ENCODE measurements around the gene HIGD1C. TPM values are rescaled to one million over a fixed set of nuclear protein-coding genes. Genes with fewer than 3 reads are reported as not detected.
"Not testable (repeated sequence)": the region's sequence is repeated elsewhere in the genome, so short reads cannot be mapped to it uniquely, and the experiment has no call there.

The HIGD1C gene
- not detected in 2 replicates for total RNA-seq

DNA sequence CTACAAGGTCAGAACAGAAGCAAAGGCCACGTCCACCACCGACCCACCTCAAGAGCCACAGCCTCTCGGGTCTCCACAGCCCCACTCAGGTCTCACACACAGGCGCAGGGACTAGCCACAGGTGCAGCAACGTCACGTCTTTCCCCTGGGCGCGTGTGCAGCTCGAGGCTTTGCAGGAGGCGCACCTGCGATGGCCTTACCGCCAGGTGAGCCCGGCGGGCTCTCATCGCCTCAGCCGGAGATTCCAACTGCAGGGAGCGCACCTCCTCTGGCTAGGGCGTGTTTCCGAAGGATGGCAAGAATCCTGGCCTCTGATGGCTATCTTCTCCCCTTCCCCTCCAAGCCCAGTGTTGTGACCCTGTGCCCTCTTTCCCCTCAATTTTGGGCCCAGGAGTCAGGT, at the start of gene HIGD1C:
TSS of gene HIGD1C (plus strand) at position 35 of the 400 bp plus-strand sequence. CDS start 1,455 bp downstream, outside the sequence.
- no peak for DNase-seq (ENCODE audit: low read depth)
- TF ChIP-seq, protein P1, sequence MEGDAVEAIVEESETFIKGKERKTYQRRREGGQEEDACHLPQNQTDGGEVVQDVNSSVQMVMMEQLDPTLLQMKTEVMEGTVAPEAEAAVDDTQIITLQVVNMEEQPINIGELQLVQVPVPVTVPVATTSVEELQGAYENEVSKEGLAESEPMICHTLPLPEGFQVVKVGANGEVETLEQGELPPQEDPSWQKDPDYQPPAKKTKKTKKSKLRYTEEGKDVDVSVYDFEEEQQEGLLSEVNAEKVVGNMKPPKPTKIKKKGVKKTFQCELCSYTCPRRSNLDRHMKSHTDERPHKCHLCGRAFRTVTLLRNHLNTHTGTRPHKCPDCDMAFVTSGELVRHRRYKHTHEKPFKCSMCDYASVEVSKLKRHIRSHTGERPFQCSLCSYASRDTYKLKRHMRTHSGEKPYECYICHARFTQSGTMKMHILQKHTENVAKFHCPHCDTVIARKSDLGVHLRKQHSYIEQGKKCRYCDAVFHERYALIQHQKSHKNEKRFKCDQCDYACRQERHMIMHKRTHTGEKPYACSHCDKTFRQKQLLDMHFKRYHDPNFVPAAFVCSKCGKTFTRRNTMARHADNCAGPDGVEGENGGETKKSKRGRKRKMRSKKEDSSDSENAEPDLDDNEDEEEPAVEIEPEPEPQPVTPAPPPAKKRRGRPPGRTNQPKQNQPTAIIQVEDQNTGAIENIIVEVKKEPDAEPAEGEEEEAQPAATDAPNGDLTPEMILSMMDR (conservative IDR thresholded peaks at IDR 0.05; ENCODE audit: low read depth, low read length), result no peak
- H3K4me3 ChIP-seq (ENCODE audit: low read depth, low read length), result no peak within 1 kb of the TSS

DNA sequence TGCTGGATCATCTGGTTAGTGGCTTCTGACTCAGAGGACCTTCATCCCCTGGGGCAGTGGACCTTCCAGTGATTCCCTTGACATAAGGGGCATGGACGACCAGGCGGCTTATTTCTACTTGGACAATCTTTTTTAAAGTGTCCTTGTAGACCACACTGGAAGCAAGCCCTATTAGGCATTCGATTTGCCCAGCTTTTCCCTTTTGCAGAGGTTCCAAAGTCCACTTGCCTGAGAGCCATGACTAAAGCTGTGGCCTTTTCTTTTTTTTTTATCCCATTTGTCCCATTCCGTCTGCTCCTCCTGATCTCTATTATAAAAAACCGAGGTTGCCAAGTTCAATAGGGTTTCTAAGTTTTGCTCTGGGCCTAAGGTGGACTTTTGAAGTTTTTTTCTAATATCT, 43.9 kb upstream of the HIGD1C start:
- not testable (repeated sequence) for DNase-seq (ENCODE audit: low read depth); H3K4me3 ChIP-seq (ENCODE audit: low read depth, low read length)

DNA sequence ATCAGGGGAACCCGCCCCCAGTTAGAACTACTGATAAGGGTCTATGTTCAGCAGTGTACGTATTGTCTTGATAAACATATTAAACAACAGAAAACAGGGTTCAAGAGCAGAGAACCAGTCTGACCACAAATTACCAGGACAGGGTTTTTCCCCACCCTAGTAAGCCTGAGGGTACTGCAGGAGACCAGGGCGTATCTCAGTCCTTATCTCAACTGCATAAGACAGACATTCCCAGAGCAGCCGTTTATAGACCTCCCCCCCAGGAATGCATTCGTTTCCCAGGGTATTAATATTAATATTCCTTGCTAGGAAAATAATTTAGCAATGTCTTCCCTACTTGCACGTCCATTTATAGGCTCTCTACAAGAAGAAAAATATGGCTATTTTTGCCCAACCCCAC, 40.0 kb upstream of the HIGD1C start:
- not testable (repeated sequence) for DNase-seq (ENCODE audit: low read depth); H3K4me3 ChIP-seq (ENCODE audit: low read depth, low read length)

DNA sequence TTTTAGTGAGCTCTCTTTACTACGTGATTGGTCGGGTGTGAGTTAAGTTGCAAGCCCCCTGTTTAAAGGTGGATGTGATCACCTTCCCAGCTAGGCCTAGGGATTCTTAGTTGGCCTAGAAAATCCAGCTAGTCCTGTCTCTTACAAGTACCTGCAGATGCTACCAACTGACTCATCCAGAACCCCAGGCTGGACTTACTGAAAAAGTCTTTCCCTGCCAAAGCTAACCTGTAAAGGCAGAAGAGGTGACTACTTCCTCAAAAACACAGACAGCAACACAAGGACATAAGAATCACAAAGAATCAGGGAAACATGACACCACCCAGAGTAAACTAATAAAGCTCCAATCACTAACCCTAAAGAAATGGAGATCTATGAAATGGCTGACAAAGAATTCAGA, 39.1 kb upstream of the HIGD1C start:
- no peak overlapping the region for H3K4me3 ChIP-seq (ENCODE audit: low read depth, low read length)
- TF ChIP-seq, protein P1 (conservative IDR thresholded peaks at IDR 0.05; ENCODE audit: low read depth, low read length), result no peak
- no peak for DNase-seq (ENCODE audit: low read depth)

DNA sequence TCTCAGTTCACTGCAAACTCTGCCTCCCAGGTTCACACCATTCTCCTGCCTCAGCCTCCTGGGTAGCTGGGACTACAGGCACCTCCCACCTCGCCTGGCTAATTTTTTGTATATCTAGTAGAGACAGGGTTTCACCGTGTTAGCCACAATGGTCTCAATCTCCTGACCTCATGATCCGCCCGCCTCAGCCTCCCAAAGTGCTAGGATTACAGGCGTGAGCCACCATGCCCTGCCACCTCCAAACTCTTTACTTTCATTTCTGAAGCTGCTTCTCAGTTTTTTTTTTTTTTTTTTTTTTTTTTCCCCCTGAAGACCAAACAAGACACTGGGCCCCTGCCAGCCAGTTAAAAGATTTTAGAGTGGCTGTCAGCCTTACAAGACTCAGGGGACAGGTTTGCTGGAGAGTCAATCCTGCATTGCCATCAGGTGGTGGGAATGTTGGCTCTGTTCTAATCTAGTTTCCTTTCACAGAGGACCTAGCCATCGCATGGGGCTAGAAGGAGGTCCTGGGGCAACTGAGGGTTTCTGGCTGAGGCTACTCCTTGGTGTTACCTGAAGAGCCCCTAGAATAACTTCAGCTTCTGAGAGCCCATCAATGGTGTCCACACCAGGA, 37.4 kb upstream of the HIGD1C start:
- TF ChIP-seq, protein P1 (conservative IDR thresholded peaks at IDR 0.05; ENCODE audit: low read depth, low read length), result no peak
- no peak overlapping the region for H3K4me3 ChIP-seq (ENCODE audit: low read depth, low read length)
- DNase-seq (ENCODE audit: low read depth), result no peak

DNA sequence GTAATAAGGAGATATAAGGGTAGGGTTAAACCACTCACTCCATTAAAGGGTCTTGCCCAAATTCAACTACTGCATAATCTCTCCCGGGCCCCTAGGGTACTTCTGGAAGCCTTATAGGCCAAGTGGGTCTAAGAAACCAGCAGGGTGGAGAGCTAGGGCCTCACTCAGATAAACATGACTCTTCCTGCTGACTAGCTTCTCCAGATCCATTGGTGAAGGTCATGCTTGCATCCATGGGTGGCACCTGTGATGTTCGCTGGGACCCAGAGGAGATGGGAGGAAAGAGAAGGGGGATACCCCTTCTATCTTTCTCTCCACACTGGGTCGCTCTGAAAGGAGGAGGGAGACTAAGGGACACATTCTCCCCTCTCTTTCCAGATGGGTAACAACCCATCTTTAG, 36.1 kb upstream of the HIGD1C start:
- DNase-seq (ENCODE audit: low read depth), result no peak
- TF ChIP-seq, protein P1 (conservative IDR thresholded peaks at IDR 0.05; ENCODE audit: low read depth, low read length), result no peak
- no peak overlapping the region for H3K4me3 ChIP-seq (ENCODE audit: low read depth, low read length)

DNA sequence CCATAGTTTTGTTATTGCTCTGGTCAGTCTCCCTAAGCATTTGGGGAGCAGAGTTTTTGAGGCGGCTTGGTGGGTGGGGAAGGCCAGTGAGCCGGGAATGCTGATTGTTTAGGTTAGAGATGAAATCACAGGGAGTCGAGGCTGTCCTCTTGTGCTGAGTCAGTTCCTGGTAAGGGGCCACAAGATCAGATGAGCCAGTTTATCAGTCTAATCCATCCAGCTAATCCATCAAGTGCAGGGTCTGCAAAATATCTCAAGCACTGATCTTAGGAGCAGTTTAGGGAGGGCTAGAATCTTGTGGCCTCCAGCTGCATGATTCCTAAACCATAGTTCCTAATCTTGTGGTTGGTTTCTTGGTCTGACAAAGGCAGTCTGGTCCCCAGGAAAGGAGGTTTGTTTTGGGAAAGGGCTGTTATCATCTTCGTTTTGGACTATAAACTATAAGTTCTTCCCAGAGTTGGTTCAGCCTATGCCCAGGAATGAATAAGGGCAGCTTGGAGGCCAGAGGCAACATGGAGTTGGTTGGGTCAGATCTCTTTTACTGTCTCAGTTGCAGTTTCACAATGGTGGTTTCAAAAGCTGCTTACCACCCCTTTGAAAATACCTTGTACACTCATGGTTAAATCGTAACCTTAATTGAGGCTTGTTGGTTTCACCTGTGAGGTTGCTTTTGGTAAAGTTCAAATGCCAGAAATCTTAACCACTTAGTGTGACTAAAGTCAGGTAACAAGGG, 33.6 kb upstream of the HIGD1C start:
- H3K4me3 ChIP-seq (ENCODE audit: low read depth, low read length), result no peak overlapping the region
- DNase-seq (ENCODE audit: low read depth), result no peak
- TF ChIP-seq, protein P1 (conservative IDR thresholded peaks at IDR 0.05; ENCODE audit: low read depth, low read length), result no peak

DNA sequence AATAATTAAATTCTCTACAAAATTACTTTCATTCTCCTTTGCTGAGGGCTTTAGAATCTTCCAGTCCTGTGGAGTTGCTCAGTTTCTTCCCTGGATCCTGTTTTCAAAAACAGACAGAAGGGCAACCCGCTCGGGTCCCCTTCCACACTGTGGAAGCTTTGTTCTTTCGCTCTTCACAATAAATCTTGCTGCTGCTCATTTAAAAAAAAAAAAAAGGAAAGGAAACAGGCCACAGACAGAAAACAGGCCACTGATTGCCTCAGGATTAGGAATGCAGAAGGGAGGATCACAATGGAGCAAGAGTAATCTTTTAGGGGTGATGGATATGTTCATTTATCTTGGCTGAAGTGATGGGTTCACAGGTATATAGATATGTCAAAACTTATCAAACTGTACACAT, 29.5 kb upstream of the HIGD1C start:
- no peak overlapping the region for H3K4me3 ChIP-seq (ENCODE audit: low read depth, low read length)
- TF ChIP-seq, protein P1 (conservative IDR thresholded peaks at IDR 0.05; ENCODE audit: low read depth, low read length), result no peak
- DNase-seq (ENCODE audit: low read depth), result no peak

All from epithelial cell of proximal tubule (primary cell).